HG03460 (cell line): ENCODE results near the gene RNLS.
"Not testable (repeated sequence)": the region's sequence is repeated elsewhere in the genome, so short reads cannot be mapped to it uniquely, and the experiment has no call there.

ENCODE experiments used
- ATAC-seq: cut with Tn5 transposase; IDR thresholded peaks from one replicate; pipeline ENCODE4 v1.9.1; 2021; ENCODE audit not compliant: unreplicated experiment

RNLS gene

DNA sequence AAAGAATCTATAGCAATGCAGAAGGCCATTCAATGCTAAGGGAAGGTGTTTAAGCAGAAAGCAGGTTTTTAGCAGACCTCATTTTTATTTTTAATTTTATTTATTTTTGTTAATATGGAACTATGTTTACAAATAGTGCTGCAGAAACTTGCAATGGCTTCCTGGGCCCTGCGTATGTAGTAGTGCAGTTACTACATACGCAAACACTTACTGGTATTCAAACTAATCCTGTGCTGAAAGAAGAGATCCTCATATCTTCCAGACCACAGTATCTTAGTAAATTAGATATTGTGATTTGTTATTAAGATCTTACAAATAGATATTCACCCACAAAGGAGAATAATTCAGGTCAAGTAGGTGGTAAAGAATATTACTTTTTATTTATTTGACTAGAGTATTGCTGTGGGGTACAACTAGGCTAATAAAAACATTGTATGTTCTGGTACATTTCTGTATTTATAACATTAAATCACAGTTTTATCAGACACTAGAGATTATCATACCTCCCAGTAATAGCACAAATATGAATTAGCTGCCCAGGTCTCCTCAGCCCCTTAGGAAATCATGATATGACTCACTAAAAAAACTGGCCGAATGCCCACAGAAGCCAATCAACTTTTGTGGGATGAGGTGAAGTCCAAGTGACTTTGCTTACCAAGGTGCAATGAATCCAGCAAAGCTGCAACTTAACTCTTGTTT, 57.6 kb downstream of the RNLS start:
- ATAC-seq, result no peak

DNA sequence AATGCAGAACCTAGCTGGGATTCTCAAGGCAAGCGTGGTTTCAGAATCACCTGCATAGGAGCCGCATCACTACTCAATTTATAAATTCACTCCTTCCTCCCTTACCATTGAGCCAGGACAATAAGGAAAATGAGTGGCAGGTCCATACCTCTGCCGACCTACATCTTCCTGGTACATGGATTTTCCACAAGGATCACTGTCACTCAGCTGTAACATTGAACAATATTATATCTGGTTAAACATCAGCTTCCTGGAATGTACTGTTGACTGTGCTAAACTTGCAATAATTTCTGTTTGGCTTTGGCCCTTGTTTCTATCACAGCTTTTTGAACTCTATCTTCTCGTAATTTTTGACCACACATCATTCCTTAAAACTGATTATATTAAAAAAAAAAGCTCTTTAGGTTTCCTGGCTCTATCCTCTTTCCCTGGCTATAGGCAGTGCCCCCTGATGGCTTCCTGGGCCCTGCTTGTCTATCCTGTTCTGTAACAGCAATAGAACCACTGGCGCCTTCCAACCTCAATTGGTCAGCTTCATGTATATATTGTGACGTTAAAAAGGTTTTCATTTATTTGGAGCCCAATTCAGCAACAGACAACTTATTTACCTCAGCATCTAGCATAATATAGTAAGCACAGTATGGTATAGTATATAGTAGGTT, 59.2 kb downstream of the RNLS start:
- no peak for ATAC-seq

DNA sequence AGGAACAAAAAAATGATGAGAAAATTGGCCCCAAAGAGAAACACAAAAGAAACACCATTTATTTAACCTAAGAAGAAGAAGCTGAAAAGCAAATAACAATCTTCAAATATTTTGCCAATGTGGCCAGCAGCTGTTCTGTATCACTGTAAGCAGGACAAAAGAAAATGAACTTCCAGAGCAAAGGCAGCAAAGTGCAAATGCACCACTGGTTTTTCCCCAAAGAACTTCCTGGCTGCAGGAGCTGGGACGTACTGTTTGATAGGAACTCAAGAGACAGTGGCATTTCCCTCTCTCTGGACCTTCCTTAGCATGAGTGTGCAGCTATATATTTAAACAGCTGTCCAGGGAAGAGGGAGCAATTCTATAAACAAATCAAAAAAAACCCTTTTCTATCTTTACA, 60.4 kb downstream of the RNLS start:
- ATAC-seq, result no peak

DNA sequence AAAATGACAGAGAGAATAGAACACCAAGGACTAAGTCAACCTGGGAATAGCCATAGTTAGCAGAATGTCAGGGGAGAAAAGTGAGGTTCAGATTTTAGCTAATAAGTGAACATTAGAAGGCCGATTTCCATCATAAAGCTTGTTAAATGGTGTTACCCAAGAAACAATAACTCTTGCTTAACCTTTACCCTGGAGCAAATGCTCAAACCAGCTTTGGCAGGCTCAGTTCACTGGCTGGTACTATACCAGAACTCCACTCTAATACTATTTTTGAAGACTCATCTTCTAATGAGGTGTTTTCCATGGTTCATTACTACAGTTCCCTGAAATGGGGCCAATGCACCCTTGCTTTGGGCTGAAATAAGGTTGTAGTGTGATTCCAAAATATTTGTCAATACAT, 61.3 kb downstream of the RNLS start:
- no peak for ATAC-seq

DNA sequence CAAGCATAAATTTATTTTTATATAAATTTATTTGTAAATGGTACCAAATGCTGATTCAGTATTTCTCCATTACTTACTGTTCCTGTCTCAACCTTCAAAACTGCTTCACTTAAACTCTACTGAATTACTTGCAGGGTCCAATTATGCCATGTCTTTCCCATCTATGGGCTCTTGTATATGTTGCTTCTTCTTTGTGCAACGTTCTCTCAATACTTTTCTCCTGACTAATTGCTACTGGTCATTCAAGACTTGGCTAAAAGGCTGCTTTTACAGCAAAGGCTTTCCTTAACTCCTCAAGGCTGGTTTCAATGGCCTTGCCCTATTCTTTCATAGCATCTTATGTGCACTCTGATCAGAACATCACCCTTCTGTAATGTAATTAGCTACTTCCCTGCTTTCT, 67.9 kb downstream of the RNLS start:
- no peak for ATAC-seq

DNA sequence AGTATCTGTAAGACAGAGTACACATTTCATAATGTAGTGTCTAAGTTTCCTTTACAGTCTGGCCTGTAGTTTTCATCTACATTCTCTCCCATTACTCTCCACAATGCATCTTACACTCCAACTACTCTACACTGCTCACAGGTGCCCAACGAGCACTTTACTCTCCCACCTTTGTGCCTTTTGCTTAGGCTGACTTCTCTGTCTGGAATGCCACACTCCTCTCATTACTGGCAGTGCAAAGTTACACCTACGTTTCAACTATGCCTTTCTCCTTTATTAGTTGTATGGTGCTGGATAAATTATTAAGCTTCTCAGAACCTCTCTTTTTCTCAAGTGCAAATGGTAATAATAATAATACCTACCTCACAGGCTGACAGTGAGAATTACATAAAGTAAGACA, 70.5 kb downstream of the RNLS start:
- no peak for ATAC-seq

DNA sequence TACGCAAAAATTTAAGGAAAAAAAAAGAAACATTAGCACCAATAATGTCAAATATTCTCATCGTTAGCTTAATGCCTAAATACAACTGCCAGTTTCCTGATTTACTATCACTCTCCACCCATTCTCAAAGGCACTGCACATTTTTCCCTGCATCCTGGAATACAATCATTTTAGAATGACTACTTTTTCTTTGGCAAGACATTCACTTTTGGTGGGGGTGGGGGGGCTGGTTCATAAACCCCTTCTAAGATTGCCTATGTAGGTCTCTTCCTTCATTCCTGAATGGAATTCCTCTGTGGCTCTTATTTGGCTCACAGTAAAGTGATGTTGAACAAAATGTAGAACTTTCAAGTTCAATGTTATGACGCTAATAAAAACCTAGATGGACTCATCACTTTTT, 74.3 kb downstream of the RNLS start:
- no peak for ATAC-seq

DNA sequence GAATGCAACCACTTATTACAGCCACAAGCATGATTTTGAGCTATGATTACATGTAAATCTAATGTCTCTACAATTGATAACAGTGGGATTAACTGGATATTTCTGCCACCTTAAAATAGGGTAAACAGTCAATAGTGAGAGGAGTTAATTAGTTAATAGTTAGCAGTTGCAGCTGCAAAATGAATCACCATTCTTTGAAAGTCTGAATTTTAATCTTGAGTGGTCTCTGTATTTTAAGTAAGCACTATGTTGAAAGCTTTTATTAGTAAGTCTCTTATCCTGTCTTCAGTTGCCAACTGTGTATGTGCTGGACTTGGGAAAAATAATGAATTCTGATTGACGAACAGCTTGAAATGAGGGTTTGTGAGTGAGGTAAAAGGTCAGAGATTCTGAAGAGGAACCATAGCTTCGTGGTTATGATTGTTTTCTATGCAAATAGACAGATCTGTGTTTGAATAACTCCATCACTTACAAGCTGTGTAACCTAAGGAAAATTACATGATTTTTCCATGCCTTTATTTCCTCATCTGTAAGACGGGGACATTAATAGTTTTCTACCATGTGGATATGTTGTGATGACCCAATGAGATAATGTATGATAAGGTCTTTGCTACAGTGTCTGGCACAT, 75.2 kb downstream of the RNLS start:
- ATAC-seq, result no peak

DNA sequence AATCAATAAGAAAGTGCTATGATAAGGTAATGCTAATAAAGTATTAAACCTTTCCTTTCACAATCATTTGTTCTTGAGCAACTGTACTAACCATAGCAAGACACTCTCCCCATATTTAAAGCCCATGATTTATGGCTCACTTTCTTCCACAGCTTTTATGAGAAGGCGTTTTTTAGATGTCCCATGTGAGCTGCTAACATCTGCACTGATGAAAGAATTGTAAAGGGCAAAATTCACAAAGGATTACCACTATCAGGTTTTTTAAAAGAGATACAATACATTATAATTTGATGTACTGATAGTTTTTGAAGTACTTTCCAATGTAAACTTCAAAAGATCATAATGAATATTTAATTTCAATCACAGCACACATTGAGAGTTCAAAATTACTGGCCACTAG, 75.7 kb downstream of the RNLS start:
- ATAC-seq, result no peak

DNA sequence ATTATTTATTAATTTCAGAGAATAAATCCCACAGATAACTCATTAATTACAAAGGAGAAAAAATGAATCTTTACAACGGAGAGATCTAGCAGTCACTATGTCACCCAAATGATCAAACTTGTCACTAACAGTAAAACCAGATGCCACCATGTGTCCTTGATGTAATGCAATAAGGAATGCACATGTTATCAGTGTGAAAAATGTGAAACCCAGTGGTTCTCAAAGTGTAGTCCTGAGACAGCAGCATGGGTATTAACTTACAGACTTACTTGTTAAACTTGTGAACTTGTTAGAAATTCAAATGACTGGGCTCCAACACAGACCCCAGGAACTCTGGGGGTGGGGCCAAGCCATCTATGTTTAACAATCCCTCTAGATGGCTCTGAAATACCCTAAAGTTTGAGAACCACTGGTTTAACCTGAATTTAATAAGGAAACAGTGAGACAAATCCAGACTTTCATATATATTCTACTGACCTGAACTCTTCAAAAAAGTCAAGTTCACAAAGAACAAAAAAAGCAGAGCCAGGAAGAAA, 77.4 kb downstream of the RNLS start:
- ATAC-seq, result no peak

DNA sequence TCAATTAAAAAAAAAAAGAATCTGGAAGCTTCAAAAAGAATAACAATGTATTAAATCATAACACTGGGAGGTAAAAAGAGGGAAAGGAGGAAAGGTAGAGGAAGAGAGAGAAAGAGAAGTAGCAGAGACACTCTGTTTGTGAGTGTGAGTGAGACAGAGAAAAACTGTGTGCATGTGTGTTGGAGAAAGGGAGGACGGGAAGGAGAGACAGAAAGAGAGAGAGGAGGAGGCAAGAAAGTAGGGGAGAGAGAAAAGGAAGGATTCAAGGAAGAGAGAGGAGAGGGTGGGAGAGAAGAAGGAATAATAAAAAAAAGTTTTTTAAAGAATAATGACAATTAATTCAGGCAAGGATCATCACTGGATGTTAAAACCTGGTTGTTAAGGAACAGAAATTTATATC, 77.9 kb downstream of the RNLS start:
- no peak for ATAC-seq

DNA sequence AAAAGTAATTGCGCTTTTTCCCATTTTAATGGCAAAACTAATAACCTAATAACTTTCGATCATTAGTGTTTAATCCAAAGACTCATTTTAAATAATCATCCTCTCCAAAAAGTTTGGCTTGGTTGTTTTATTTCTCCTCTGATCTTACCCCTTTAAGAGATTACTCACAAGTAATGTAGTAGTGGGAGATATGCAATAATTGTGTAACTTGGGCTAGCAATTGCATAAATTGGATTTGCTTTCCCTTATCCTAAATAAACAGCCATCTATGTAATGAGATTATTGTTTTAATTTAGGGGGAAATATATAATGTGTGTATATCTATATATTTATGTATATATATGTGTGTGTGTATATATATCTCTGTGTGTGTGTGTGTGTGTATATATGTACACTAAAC, 82.5 kb downstream of the RNLS start:
- ATAC-seq, result no peak

DNA sequence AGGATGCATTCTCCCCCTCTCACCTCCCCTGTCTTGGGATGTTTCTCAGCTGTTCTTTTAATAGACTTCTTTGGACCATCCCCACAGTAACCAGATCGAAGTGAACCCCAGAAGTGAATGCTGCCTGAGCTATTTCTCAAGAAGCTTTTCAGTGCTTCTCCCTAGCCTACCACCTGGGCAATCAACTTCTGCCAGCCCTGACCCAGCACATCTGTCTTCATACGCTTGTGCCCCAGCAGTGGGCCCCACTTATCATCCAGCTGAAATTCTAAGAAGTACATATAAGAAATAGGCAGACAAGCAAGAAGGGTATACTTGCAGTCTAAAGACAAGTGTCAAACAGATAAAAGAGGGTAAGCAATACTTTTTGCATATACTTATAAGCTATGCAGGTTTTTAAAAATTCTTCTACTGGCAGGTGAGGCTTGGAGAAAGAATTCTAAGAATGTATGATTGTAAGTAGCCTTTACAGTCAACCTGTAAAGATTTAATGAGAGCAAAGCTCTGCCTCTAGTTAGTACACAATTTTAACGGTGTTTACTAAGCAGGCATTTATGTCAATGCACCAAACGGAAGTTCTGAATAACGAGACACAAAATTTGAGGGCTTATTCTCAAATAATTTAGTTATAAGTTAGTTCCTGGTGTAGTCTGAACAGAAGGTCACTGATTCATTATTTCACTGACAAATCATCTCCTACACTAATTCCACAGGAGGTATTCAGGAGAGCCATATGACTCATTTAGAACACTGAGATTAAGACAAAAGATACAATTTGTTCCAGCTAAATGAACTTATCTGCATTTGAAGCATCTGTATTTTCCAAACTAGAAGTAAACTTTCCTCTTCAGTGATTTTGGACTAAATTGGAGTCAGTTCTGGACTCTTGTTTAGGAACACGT, 83.3 kb downstream of the RNLS start:
- ATAC-seq, result no peak

DNA sequence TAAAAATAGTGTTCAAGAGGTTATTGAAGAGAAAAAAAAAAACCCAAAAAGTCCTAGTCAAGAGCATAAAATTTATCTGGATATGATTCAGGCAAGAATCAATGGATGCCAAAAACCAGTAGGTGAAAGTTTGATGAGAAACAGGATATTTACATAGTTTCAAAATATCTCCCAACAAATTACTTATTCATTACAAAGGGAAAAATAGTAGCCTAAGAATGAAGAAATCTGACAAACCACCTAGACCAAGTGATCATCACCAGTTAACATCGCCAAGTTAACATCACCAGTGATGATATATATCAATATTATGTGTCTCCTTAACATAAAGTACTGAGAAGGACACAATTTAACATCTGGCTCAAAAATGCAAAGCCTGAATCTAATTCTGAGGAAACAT, 85.2 kb downstream of the RNLS start:
- no peak for ATAC-seq

DNA sequence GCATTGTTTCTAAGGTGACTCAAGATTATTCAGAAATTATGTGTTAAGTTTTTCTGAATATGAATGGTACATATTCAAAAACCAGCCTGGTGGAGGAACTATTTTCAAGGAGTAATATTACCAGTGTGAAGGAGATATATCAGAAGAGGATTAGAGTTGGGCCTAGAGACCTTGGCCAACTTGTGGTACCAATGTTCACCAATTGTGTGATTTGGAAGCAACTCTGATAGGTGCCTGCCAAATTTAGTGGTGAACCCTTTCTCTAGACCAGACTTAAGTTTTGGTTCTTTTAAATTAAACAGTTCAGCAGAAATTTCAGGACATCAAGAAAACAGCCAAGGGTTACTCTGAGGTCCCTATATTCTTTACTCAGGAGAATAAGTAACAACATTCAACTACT, 88.6 kb downstream of the RNLS start:
- no peak for ATAC-seq

DNA sequence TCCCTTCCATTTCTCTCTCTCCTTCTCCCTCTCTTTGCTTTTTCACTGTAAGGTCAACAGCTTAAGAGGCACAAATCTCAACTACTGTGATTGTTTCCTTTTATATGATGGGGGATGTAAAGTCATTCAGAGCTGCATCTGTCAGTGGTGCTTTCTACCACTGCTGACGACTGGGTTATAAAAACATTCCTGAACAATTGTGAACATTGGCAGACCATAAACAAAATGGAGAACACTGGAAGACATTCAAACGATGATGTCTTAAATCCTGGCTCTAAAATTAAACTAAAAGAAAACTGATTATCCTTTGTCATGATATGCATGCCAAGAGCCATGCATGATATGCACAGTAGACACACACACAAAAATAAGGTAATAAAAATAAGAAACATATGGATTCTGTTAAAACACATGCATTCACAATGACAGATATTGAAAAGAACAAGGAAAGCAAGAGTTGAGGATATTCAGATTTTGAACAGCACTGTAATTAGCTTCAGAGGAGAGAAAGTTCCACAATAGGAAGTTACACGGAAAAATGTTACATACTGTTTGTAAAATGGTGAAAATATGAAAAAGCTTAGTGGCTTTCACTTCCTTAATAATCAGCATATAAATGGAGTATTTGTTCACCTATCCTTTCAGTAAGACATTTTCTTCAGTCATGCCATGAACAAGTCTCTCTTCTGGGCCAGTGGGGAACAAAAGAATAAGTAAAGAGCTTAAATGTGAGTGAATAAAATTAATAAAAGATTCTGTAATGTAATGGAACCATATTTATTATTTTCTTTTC, 89.2 kb downstream of the RNLS start:
- ATAC-seq, result no peak

DNA sequence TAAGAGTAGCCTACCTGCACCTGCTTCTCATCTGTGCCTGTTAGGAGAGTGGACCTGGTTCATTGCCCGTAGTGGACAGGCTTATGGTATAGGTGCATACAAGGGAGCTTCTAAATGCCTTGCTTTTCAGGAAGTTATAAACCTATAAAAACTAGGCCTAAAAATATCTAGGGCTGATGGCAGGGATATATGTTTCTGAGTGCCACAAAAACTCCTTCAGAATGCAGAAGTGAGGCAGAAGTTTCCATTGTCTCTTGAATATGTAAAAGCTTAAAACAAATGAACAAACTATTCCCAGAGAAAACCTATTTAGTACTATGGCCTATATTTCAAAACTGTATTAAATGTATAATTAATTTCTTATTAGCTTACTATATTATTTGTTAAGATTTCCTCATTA, 91.8 kb downstream of the RNLS start:
- ATAC-seq, result no peak

DNA sequence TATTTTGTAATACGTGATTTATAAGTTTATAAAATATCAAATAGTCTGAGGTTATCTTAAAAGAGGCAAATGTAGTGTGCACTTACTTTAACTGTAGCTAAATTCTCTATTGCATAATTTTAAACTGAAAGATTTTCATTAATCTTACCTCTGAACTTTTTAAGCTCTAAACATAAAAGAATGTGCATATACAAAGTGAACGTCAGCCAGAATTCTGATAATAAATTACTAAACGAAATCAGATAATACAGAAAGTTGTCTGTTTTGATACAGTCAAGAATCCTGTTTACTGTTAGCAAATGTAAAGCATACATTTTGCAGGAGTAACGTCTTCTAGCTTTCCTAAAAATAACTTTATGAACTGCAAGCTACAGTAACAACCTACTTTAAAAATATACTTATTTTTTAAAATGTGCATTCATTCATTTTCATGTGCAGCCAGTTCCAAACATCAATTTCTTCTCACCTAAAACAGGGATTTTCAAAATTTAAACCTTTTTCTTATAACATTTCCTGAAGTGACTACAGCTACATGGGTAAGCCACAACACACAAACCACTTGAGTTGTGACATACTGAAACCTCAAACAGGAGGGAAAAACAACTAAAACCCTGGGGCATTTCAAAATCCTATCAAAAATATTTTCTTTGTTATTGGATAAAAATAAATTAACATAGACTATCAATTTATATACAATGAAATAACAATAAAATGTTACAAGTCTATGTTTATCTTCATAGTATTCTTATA, 92.7 kb downstream of the RNLS start:
- no peak for ATAC-seq

DNA sequence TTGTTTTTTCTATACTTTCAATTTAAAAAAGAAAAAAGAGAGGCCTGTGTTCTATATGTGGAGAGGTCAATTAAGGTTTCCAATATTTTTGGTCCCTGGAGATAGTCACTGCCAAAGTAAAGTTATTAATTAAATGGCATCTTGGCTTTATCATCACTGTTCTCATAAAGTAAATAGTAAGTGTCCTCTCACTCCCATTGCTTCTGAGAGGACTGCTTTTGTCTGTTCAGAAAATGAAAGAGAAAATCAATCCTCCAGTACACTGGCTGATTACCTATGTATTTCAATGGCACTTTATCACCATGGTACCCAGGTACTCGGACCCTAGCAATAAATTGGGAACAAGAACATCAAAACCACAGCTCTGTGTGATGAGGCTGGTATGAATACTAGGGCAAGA, 94.0 kb downstream of the RNLS start:
- ATAC-seq, result no peak

DNA sequence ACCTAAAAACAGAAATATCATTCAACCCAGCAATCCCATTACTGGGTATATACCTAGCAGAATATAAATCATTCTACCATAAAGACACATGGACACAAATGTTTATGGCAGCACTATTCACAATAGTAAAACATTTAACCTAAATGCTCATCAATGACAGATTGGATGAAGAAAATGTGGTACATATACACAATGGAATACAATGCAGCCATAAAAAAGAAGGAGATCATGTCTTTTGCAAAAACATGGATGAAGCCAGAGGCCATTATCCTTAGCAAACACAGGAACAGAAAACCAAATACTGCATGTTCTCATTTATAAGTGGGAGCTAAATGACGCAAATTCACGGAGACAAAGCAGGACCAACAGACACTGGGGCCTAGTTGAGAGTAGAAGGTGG, 96.3 kb downstream of the RNLS start:
- not testable (repeated sequence) for ATAC-seq
